Myocyte (in vitro differentiated cells): ENCODE data around the gene TMEM87A. TPM values are rescaled to one million over a fixed set of nuclear protein-coding genes. Genes with fewer than 3 reads are reported as not detected.

Experiments
- DNase-seq: peaks from one replicate; pipeline ENCODE4 v3.0.0-alpha.2; 2012; ENCODE audit warnings: low read depth
- microRNA counts: library from miRNA; unstranded; fragments of <30 nt; microRNA quantifications from one replicate; lab custom pipeline; 2016
- microRNA-seq: library from miRNA; unstranded; fragments of <30 nt; microRNA quantifications from one replicate; pipeline ENCODE4, GENCODE V29; 2016
- total RNA-seq: library from RNA; depleted of rRNA; stranded (reverse); fragments of >200 nt; gene quantifications from 2 replicates; pipeline ENCODE4 v1.2.3, GENCODE V29; 2014

The TMEM87A gene
- total RNA-seq, 1 donor from 2014 or later, result 82.5 TPM

DNA sequence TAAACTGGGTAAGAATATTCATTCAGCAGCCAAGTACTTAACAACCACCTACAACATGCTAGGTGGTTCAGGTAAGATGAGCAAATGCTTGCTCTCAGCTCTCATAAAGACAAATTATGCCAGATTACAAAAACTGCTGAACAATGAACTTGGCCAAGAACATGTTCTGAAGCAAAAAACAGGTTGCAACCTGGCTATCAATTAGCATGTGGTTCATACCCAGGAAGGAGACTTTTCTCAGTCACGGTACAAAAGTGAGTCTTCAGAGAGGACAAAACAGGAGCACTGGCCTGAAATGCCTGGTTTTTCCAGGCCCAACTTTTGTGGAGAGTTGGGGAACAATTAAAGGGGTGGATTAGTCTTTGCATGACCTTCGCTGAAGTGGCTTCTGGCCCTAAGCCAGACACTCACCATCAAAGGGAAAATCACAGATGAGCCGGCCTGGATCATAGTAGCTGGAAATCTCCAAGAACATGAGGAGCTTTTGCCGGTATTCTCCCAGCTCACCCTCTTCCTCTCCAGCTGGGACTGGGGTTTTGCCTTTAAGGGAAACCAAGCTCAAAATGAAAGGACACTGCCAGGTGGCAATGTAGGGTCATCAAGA, 109.2 kb downstream of the TMEM87A start:
- no peak for DNase-seq

DNA sequence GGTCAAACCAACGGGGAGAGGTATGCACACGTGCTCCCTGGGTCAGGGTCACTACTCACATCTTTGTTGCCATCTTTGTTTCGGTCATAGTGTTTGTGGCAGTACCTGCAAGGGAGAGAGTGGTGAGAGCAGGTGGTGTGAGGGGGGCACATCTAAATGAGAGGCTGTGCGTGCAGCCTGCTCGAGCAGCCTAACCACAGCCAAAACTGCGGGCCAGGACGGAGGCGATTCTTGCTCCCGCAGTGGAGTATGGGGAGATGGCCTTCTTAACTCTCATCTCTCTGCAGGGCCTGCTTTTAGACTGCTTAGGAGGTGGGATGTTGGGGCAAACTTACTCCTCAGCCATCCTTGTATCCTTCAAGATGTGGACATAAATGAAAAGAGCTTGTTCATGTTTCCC, 109.9 kb downstream of the TMEM87A start:
- no peak for DNase-seq

MicroRNA genes within 50 kb of the gene (microRNA counts, 767-probe panel; counts per million panel counts)
- not detected for microRNA hsa-miR-627 (lab: Ali Mortazavi, UCI)

Small RNA genes within 50 kb of the gene (microRNA-seq; reads per million reads assigned to microRNA genes)
- gene MIR627, result 19.7 reads per million, percentile 39 among the genes with 10 or more reads in this experiment

Other genes starting within 250 kb of the TMEM87A start
- gene PLA2G4D, start 178.9 kb downstream of the TMEM87A start, total RNA-seq, result not detected in 2 replicates
- gene PLA2G4F, start 116.8 kb downstream of the TMEM87A start, total RNA-seq, result not detected in 2 replicates
- gene VPS39, start 65.1 kb downstream of the TMEM87A start, total RNA-seq, result 38.6 and 52.6 TPM in 2 replicates
- gene GANC, start 232 bp downstream of the TMEM87A start, total RNA-seq, result 23.0 and 27.9 TPM in 2 replicates
- gene CAPN3, start 86.1 kb upstream of the TMEM87A start, total RNA-seq, result 8.2 and 12.3 TPM in 2 replicates
- 236 and 741 TPM in 2 replicates for gene ZNF106, start 217.7 kb upstream of the TMEM87A start, total RNA-seq
- 73.0 and 91.6 TPM in 2 replicates for gene SNAP23, start 222.2 kb upstream of the TMEM87A start, total RNA-seq